HG03159 (cell line): ENCODE data around the gene TPI1.

Experiments used
- ATAC-seq: cut with Tn5 transposase; IDR thresholded peaks from one replicate; pipeline ENCODE4 v1.9.1; 2021; ENCODE audit warnings: mild to moderate bottlenecking, moderate library complexity; ENCODE audit not compliant: unreplicated experiment

Gene TPI1

GRCh38 chr12:6867413-6868210, at the start of gene TPI1:
Gene TPI1, plus strand, starts transcription at chr12:6867531. Its CDS starts 36 bp downstream, at chr12:6867567.
- peak; percentile 53 for ATAC-seq

- ATAC-seq: no peak
Measured at GRCh38 chr12:6817662-6818157, 49.6 kb upstream of the TPI1 start.

- no peak for ATAC-seq
Measured at GRCh38 chr12:6818222-6818621, 49.1 kb upstream of the TPI1 start.

- no peak for ATAC-seq
Measured at GRCh38 chr12:6818645-6819044, 48.7 kb upstream of the TPI1 start.

- ATAC-seq: no peak
Measured at GRCh38 chr12:6819106-6820030, 48.0 kb upstream of the TPI1 start.

- no peak for ATAC-seq
Measured at GRCh38 chr12:6820166-6820565, 47.2 kb upstream of the TPI1 start.

GRCh38 chr12:6821591-6822425, 45.5 kb upstream of the TPI1 start, which contains the start of gene GPR162:
Gene GPR162, plus strand, starts transcription at chr12:6821821. Its CDS starts 2,078 bp downstream, at chr12:6823899.
- no peak for ATAC-seq

GRCh38 chr12:6822426-6823135, 44.8 kb upstream of the TPI1 start:
- no peak for ATAC-seq

GRCh38 chr12:6823182-6824084, 43.9 kb upstream of the TPI1 start:
- ATAC-seq: no peak

- ATAC-seq: no peak
Measured at GRCh38 chr12:6824085-6824775, 43.1 kb upstream of the TPI1 start.

- ATAC-seq: no peak
Measured at GRCh38 chr12:6824901-6825381, 42.4 kb upstream of the TPI1 start.

- ATAC-seq: no peak
Measured at GRCh38 chr12:6825398-6826124, 41.8 kb upstream of the TPI1 start.

- ATAC-seq: no peak
Measured at GRCh38 chr12:6826125-6826733, 41.1 kb upstream of the TPI1 start.

- no peak for ATAC-seq
Measured at GRCh38 chr12:6826734-6827436, 40.4 kb upstream of the TPI1 start.

- no peak for ATAC-seq
Measured at GRCh38 chr12:6827437-6827911, 39.9 kb upstream of the TPI1 start.

- no peak for ATAC-seq
Measured at GRCh38 chr12:6827982-6828780, 39.1 kb upstream of the TPI1 start, which contains the start of gene P3H3. Gene P3H3, plus strand, starts transcription at chr12:6828407. Its CDS starts 34 bp downstream, at chr12:6828441.
